Testis (tissue), 2 donors: ENCODE data around the gene KLHDC7B.

Experiments used
- CTCF ChIP-seq, 3 experiments: fragments of 450-650 bp in 2 of 3; fragments of 200-600 bp in 1 of 3; sonication (generic) in 1 of 3; IDR thresholded peaks; one replicate each; pipeline ENCODE4 v1.5.1; 2016 to 2019; ENCODE audit warnings: antibody characterized with exemption in 3 of 3, mild to moderate bottlenecking in 2 of 3, moderate library complexity in 1 of 3
- POLR2A ChIP-seq: fragments of 450-650 bp; IDR thresholded peaks from one replicate; pipeline ENCODE4 v1.6.1; 2017; ENCODE audit warnings: antibody characterized with exemption, mild to moderate bottlenecking, moderate library complexity

DNA sequence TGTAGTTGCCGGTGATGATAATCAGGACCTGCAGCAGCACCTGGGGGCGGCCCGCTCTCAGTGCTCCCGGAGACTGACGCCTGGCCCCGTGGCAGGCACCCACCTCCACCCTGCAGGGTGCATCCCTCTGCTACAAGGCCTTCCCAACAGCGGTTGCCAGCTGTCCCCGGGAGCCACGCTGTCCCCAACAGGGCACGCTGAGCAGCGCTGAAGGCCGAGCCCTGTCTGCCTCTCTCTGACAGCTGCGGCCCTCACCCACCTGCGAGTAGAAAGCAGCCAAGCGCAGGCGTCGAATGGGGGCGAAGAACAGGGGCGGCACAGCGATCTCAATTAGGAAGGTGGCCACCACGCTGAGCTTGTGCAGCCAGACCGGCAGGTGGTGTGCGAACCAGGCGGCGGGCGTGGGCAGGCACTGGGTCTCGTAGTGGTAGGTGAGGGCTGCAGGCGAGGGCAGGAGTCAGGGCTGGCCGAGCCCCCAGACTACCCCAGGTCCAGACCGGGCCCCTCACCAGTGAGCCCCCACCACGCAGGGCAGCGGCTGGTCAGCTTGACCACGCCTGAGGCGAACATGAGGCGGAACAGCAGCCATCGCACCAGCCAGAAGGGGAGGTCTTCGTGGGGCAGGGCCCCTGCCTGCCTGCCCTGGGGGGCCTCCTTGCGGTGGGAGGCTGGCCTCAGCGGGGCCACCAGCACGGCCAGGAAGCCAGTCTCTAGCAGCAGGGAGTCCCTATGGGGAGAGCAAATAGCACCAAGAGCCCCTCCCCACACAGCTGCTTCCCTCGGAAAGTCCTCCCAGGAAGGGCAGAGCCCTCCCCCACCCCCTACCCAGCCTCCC, 39.7 kb upstream of the KLHDC7B start:
- TF ChIP-seq POLR2A: no peak
- no peak for TF ChIP-seq CTCF (IDR thresholded peaks at IDR 0.05)
